ENCODE results near the gene JADE3.

The JADE3 gene

GRCh38 chrX:47091149-47091775, 179.0 kb downstream of the JADE3 start:
- no peak for TF ChIP-seq GATA1 (IDR thresholded peaks at IDR 0.05; ENCODE audit: low read depth, low read length)
- TF ChIP-seq POLR2A (IDR thresholded peaks at IDR 0.05; ENCODE audit: low read length): no peak
- DNase-seq: no peak

GRCh38 chrX:47093248-47093647, 181.0 kb downstream of the JADE3 start:
- peak; percentile 23 to 41 for DNase-seq
- TF ChIP-seq POLR2A (IDR thresholded peaks at IDR 0.05; ENCODE audit: low read length) (no peak), GATA1 (IDR thresholded peaks at IDR 0.05; ENCODE audit: low read depth, low read length) (no peak)

- no peak for TF ChIP-seq POLR2A (IDR thresholded peaks at IDR 0.05; ENCODE audit: low read length)
- TF ChIP-seq GATA1 (IDR thresholded peaks at IDR 0.05; ENCODE audit: low read depth, low read length): no peak
- DNase-seq: no peak
Observed at GRCh38 chrX:47093860-47094259, 181.6 kb downstream of the JADE3 start.

DNA sequence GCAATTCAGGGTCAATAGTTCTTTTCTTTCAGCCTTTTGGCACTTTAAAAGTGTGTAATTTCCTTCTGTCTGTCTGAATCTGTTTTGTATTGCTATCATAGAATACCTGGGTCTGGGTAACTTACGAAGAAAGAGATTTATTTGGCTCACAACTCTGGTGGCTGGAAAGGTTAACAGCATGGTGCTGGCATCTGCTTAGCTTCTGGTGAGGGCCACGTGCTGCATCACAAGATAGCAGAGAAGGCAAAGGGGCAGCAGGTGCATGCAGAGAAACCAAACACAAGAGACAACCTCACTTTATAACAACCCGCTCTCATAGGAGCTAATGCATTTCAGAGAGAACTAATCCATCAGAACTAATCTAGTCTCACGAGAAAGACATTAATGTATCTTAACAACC, 184.8 kb downstream of the JADE3 start:
- TF ChIP-seq POLR2A (IDR thresholded peaks at IDR 0.05; ENCODE audit: low read length) (no peak), GATA1 (IDR thresholded peaks at IDR 0.05; ENCODE audit: low read depth, low read length) (no peak)
- no peak for DNase-seq

- no peak for DNase-seq
- TF ChIP-seq GATA1 (IDR thresholded peaks at IDR 0.05; ENCODE audit: low read depth, low read length) (no peak), POLR2A (IDR thresholded peaks at IDR 0.05; ENCODE audit: low read length) (no peak)
Observed at GRCh38 chrX:47098338-47099094, 186.3 kb downstream of the JADE3 start.

DNA sequence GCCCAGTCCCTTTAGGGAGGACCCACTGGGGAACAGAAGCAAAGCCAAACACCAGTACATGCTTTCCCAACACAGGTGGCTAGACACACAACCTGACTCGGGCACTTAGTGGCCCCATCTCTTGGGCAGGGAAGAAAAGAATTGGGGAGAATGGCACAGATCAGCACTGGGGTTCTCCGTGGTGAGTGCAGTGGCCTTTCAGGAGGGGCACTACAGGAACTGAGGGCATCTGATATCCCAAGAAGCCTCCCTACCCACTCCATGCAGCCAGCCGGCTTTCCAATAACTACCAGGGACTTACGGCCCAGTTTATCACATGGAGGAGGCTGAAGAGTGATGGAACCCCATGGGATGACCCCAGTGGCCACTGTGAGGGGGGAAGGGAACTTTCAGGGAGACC, 189.0 kb downstream of the JADE3 start:
- no peak for TF ChIP-seq GATA1 (IDR thresholded peaks at IDR 0.05; ENCODE audit: low read depth, low read length)
- TF ChIP-seq POLR2A (IDR thresholded peaks at IDR 0.05; ENCODE audit: low read length): no peak

More for the DNA sequence above, 189.0 kb downstream of the JADE3 start:
- no peak for DNase-seq

Data from erythroblast (primary cell).